Activated CD8-positive, alpha-beta memory T cell treated with anti-CD3 and anti-CD28 coated beads, Interleukin-2, amount 50 U/mL, for 1 hour (primary cell): ENCODE measurements around the gene CNN1.
"Not testable (repeated sequence)": the region's sequence is repeated elsewhere in the genome, so short reads cannot be mapped to it uniquely, and the experiment has no call there.

Source experiments
- DNase-seq: peaks from one replicate; pipeline ENCODE4 v3.0.0-alpha.2; 2020; ENCODE audit errors: extremely low read depth

CNN1 gene

GRCh38 chr19:11566164-11566563, 27.5 kb downstream of the CNN1 start:
- DNase-seq = no peak

- DNase-seq = no peak
Observed at GRCh38 chr19:11570039-11570462, 31.4 kb downstream of the CNN1 start.

- DNase-seq = not testable (repeated sequence)
Observed at GRCh38 chr19:11573354-11573753, 34.7 kb downstream of the CNN1 start.

GRCh38 chr19:11573763-11574162, 35.1 kb downstream of the CNN1 start:
- DNase-seq = not testable (repeated sequence)

- no peak for DNase-seq
Observed at GRCh38 chr19:11574689-11575088, 36.0 kb downstream of the CNN1 start.

- DNase-seq = no peak
Observed at GRCh38 chr19:11576227-11576626, 37.6 kb downstream of the CNN1 start.

GRCh38 chr19:11577451-11578257, 39.0 kb downstream of the CNN1 start, which contains the start of gene ACP5:
Gene ACP5 (minus strand): TSS chr19:11577645. CDS start chr19:11577317, 328 bp downstream.
- DNase-seq = no peak

GRCh38 chr19:11578258-11579142, 39.8 kb downstream of the CNN1 start:
- no peak for DNase-seq

GRCh38 chr19:11580116-11580515, 41.5 kb downstream of the CNN1 start:
- DNase-seq = no peak

GRCh38 chr19:11581740-11582139, 43.1 kb downstream of the CNN1 start:
- no peak for DNase-seq

GRCh38 chr19:11586331-11586730, 47.7 kb downstream of the CNN1 start:
- DNase-seq = no peak

- DNase-seq = peak; percentile 36
Observed at GRCh38 chr19:11587302-11587974, 48.8 kb downstream of the CNN1 start.

- no peak for DNase-seq
Observed at GRCh38 chr19:11587975-11588631, 49.5 kb downstream of the CNN1 start.

GRCh38 chr19:11594084-11594483, 55.4 kb downstream of the CNN1 start:
- no peak for DNase-seq

GRCh38 chr19:11596156-11596555, 57.5 kb downstream of the CNN1 start:
- DNase-seq = no peak

GRCh38 chr19:11597202-11598102, 58.8 kb downstream of the CNN1 start, which contains the start of gene ZNF627:
Gene ZNF627 (plus strand): TSS chr19:11597483. CDS start chr19:11597628, 145 bp downstream.
- peak; percentile 97 for DNase-seq

GRCh38 chr19:11598103-11598483, 59.4 kb downstream of the CNN1 start:
- no peak for DNase-seq

GRCh38 chr19:11598746-11599145, 60.1 kb downstream of the CNN1 start:
- no peak for DNase-seq

GRCh38 chr19:11599704-11600103, 61.1 kb downstream of the CNN1 start:
- DNase-seq = not testable (repeated sequence)
